Fibroblast of villous mesenchyme (primary cell): ENCODE data around the gene CDH4. TPM values are rescaled to one million over a fixed set of nuclear protein-coding genes. Genes with fewer than 3 reads are reported as not detected.

Source experiments
- DNase-seq: peaks from one replicate; pipeline ENCODE4 v3.0.0-alpha.2; 2010; ENCODE audit warnings: low read depth
- H3K4me3 ChIP-seq: 2 replicates; pipeline ENCODE4 v1.5.1; 2011; ENCODE audit warnings: low read depth, mild to moderate bottlenecking, low read length
- total RNA-seq: library from RNA; depleted of rRNA; stranded (reverse); fragments of >200 nt; gene quantifications from 2 replicates; pipeline ENCODE4 v1.2.3, GENCODE V29; 2012
- TF ChIP-seq, protein P1 (sequence below): IDR thresholded peaks from 2 replicates; pipeline ENCODE4 v1.5.1; 2012; ENCODE audit warnings: low read depth, mild to moderate bottlenecking, low read length; ENCODE audit not compliant: insufficient read depth

Gene CDH4
- total RNA-seq, 1 donor = 1.7 TPM

- DNase-seq = no peak
- no peak overlapping the region for H3K4me3 ChIP-seq
- TF ChIP-seq, protein P1, sequence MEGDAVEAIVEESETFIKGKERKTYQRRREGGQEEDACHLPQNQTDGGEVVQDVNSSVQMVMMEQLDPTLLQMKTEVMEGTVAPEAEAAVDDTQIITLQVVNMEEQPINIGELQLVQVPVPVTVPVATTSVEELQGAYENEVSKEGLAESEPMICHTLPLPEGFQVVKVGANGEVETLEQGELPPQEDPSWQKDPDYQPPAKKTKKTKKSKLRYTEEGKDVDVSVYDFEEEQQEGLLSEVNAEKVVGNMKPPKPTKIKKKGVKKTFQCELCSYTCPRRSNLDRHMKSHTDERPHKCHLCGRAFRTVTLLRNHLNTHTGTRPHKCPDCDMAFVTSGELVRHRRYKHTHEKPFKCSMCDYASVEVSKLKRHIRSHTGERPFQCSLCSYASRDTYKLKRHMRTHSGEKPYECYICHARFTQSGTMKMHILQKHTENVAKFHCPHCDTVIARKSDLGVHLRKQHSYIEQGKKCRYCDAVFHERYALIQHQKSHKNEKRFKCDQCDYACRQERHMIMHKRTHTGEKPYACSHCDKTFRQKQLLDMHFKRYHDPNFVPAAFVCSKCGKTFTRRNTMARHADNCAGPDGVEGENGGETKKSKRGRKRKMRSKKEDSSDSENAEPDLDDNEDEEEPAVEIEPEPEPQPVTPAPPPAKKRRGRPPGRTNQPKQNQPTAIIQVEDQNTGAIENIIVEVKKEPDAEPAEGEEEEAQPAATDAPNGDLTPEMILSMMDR = no peak
These were observed 661.6 kb downstream of the CDH4 start for GRCh38 chr20:61913423-61914225.

DNA sequence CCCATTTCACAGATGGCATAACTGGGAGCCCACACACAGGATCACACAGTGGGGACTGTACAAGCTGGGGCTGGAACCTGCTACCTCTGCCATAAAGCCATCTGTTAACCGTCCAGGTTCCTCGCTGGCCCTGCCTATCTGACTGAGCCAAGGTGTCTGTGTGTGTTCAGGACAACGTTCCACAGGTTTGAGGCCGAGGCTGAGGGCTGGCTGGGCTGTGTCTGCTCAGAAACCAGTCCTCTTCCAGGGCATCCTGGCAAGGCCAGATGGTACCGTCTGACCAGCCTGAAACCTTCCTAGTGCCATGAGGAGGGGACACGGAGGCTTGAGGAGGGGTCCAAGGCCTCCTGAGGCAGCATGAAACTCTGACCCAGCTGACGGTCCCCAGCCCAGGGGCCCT lies 663.0 kb downstream of the CDH4 start:
- no peak for DNase-seq
- H3K4me3 ChIP-seq = no peak overlapping the region
- TF ChIP-seq, protein P1 = no peak

GRCh38 chr20:61916318-61916891 lies 664.3 kb downstream of the CDH4 start:
- DNase-seq = no peak
- H3K4me3 ChIP-seq = no peak overlapping the region
- TF ChIP-seq, protein P1 = no peak

GRCh38 chr20:61917474-61918145 lies 665.5 kb downstream of the CDH4 start:
- H3K4me3 ChIP-seq = no peak overlapping the region
- TF ChIP-seq, protein P1 = no peak
- no peak for DNase-seq

DNA sequence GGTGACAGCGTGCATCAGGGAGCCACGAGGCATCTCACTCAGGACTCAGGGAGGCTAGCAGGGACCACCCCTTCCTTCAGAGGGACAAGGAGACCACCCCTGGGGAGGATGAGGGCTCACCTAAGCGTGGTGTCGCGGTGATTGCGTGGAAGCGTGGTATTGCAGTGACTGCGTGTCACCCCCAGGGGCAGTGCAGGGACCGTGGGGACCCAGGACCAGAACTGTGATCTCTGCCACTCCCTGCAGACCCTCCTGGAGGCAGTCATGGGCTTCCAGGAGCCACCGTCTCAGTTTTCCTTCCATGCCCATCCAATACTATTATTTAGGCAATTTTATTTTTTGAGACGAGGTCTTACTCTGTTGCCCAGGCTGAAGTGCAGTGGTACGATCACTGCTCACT lies 666.5 kb downstream of the CDH4 start:
- no peak overlapping the region for H3K4me3 ChIP-seq
- DNase-seq = no peak
- TF ChIP-seq, protein P1 = no peak

GRCh38 chr20:61919239-61919638 lies 667.2 kb downstream of the CDH4 start:
- DNase-seq = no peak
- TF ChIP-seq, protein P1 = no peak
- no peak overlapping the region for H3K4me3 ChIP-seq
